Large intestine (tissue), 12 donors: ENCODE measurements around the gene SRMS. TPM values are rescaled to one million over a fixed set of nuclear protein-coding genes. Genes with fewer than 3 reads are reported as not detected.

Experiments used
- DNase-seq, 2 donors: peaks; one replicate each; pipeline versions ENCODE4 v3.0.0 to v3.0.0-alpha.2; 2013
- H3K27ac ChIP-seq: one replicate; pipeline ENCODE4 v1.5.1; 2013; ENCODE audit warnings: low read length
- H3K27me3 ChIP-seq: 2 replicates; pipeline ENCODE4 v1.6.1; 2013; ENCODE audit warnings: low read length; ENCODE audit not compliant: control insufficient read depth, insufficient read depth
- H3K36me3 ChIP-seq: 2 replicates; pipeline ENCODE4 v1.6.1; 2013; ENCODE audit warnings: low read length; ENCODE audit not compliant: control insufficient read depth, insufficient read depth
- H3K4me1 ChIP-seq: one replicate; pipeline ENCODE4 v1.6.1; 2013; ENCODE audit warnings: low read length; ENCODE audit not compliant: control insufficient read depth, insufficient read depth
- H3K4me3 ChIP-seq: one replicate; pipeline ENCODE4 v1.5.1; 2013; ENCODE audit warnings: low read length
- H3K9me3 ChIP-seq: one replicate; pipeline ENCODE4 v1.6.1; 2013; ENCODE audit warnings: mild to moderate bottlenecking, low read depth, low read length, moderate library complexity; ENCODE audit not compliant: control insufficient read depth
- WGBS: methylation state at CpG from one replicate; pipeline ENCODE4 v1.1.5; 2013; ENCODE audit warnings: low lambda C conversion rate; ENCODE audit not compliant: insufficient coverage; 5-methylcytosine and 5-hydroxymethylcytosine counted together
- long read RNA-seq, 11 donors: transcript quantifications; one replicate each; lab custom pipeline, GENCODE V29; 2026
- polyA plus RNA-seq: library from polyadenylated mRNA; unstranded; fragments of 120-200 nt; gene quantifications from one replicate; pipeline ENCODE4 v1.2.1, GENCODE V29; 2013

Gene SRMS, protein sequence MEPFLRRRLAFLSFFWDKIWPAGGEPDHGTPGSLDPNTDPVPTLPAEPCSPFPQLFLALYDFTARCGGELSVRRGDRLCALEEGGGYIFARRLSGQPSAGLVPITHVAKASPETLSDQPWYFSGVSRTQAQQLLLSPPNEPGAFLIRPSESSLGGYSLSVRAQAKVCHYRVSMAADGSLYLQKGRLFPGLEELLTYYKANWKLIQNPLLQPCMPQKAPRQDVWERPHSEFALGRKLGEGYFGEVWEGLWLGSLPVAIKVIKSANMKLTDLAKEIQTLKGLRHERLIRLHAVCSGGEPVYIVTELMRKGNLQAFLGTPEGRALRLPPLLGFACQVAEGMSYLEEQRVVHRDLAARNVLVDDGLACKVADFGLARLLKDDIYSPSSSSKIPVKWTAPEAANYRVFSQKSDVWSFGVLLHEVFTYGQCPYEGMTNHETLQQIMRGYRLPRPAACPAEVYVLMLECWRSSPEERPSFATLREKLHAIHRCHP
- 0.16 TPM for polyA plus RNA-seq
- long read RNA-seq, donor 1: 0 reads
- long read RNA-seq, donor 2: 0 reads
- long read RNA-seq, donor 3: 0 reads
- long read RNA-seq, donor 4: 0 reads
- long read RNA-seq, donor 5: 0 reads
- long read RNA-seq, donor 6: 0 reads
- long read RNA-seq, donor 7: 0 reads
- long read RNA-seq, donor 8: 0 reads
- long read RNA-seq, donor 9: 0 reads
- long read RNA-seq, donor 10: 0 reads
- long read RNA-seq, donor 11: 0 reads

DNA sequence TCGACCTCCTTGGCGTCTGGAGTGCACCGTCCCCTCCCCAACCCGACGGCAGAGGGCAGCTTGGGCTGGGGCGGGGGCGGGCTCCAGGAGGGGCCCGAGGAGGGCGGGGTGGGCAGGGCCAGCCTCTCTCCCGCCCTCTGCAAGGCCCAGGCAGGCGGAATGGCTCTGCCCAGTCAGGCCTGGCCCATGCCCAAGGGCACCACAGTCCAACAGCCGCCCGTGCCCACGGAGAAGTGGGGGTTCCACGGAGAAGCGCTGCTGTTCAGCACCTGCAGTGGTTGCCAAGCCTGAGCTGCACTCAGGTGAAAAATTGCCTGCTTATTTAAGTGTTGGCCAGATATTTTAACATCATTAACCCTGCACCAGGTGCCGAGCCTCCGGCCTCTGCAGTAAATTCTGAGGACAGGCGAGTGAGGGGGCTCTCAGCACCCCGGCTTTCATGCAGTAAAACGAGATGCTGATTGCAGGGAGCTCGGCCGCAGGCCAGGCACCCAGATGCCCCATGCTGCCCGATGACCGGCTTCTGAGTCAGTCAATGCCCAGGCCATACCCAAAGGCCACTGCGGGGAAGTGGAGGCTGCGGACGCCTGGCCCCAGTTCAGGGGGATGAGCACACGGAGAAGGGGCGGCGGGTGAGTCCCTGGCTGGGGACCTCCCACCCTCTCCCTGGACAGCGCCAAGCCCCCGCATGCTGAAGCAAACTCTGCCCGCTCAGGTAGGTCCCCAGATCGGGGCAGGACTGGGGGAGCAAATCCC is at the start of gene SRMS:
Gene SRMS (minus strand): TSS at position 25 of the 756 bp plus-strand sequence. CDS start 286 bp downstream, outside the sequence.
- no peak within 1 kb of the TSS for H3K4me3 ChIP-seq
- H3K9me3 ChIP-seq: peaks cover 2% of the 10 kb centered on the region
- peaks cover 54% of the 10 kb centered on the region for H3K27me3 ChIP-seq
- no peak within 1 kb of the TSS for H3K27ac ChIP-seq
- no peak for DNase-seq
- H3K36me3 ChIP-seq: no peaks in the 10 kb centered on the region
- WGBS: no CpG with 5 or more reads among the region's 35 CpGs
- H3K4me1 ChIP-seq: peaks cover 16% of the 10 kb centered on the region

DNA sequence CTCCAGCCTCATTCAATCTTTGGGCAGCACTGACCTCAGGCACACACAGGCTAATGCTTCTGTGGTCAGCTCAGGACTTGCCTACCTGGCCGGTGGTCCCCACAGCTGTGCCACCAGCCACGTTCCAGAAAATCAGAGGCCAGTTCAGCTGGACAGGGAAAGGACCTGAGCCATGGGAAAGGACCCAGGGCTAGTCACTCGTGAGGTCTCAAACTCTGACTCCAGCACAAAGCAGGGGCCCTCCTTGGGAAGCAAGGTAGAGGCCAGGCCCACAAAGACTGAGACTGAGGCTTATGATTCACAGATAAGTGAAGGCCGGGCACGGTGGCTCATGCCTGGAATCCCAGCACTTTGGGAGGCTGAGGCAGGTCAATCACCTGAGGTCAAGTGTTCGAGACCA is 48.9 kb upstream of the SRMS start:
- Histone ChIP-seq H3K4me1 (no peaks in the 10 kb centered on the region), H3K27me3 (no peaks in the 10 kb centered on the region), H3K9me3 (no peaks in the 10 kb centered on the region), H3K4me3 (no peak overlapping the region), H3K36me3 (peaks cover 68% of the 10 kb centered on the region), H3K27ac (no peak overlapping the region)
- DNase-seq: no peak
- WGBS: no CpG with 5 or more reads among the region's 6 CpGs

DNA sequence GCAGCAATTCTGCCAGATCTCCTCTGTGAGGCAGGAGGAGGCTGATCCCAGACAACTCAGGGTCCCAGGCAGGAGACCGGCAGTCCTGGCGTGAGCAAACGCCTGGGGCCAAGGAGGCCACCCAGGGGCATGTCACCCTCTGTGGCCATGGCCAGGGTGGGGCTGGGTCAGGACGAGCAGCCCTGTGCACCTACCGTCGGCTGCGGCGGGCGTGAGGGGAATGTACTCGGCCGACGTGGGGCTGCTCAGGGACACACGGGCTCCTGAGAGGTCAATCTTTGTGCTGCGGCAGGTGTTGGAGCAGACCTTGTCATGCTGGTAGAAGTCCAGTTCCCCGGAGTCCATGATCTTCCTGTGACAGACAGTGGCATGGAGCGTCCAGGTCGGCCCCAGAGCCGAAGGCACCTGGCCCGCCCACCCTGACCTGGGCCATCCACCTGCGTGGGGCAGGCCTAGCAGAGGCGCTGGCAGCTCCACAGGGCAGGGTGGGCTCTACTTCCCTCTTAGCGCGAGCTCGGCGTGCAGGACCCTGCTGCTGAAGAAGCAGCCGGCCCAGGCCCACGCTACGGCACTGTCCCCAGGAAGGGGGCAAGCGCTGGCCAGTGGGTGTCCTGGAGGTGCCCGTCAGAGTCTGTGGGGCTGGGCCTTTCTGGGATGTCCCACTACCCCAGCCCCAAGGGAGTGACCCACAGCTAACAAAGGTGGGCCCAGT is 48.0 kb upstream of the SRMS start:
- no peak for DNase-seq
- WGBS: no CpG with 5 or more reads among the region's 30 CpGs

DNA sequence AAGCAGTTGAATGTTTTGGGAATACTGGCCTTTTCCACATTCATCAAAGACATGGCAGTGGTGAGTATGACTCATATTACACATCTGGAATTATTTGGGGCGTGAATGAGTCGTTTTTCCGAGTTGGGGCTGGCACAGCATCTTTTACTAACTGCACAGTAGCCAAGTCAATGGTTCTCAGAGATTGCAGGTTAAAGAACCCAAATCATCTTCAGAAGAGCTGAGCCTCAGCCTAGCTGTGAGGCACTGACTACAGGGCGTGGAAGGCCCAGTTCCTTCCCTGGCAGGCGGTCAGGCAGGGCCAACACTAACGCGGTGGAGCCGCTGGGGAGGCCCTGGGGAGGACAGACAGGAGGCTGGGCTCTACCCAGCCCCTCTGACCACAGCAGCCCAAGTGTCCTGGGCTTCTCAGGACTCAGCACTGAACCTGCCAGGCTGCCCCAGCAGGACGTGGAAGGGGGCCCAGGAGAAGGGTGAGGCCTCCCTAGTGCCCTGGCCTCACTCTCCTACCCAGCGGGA is 46.6 kb upstream of the SRMS start:
- no CpG with 5 or more reads among the region's 10 CpGs for whole genome bisulfite sequencing
- no peaks in the 10 kb centered on the region for H3K4me1 ChIP-seq

More for the DNA sequence above, 48.0 kb upstream of the SRMS start:
- Histone ChIP-seq H3K27ac (no peak overlapping the region), H3K9me3 (no peaks in the 10 kb centered on the region), H3K4me3 (no peak overlapping the region), H3K4me1 (no peaks in the 10 kb centered on the region), H3K36me3 (peaks cover 61% of the 10 kb centered on the region), H3K27me3 (no peaks in the 10 kb centered on the region)

DNA sequence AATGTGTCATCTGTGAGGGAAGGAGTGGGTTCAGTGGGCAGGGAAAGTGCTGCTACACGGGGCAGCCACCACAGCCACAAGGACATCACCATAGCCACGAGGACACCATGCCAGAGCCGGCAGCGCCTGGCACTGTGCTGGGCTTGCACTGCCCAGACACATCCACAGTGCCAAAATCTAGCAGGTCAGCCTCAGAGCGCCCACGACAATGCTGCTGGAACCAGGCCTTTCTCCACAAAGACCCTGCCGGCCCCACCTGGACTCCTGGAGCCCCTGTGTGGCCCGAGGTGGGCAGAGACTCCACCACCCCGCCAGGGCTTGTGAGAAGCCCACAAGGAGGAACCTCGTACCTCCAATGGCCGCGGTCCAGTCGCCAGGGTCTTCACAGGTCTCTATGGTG is 45.1 kb upstream of the SRMS start:
- H3K4me3 ChIP-seq: no peak overlapping the region
- H3K27me3 ChIP-seq: no peaks in the 10 kb centered on the region
- H3K27ac ChIP-seq: no peak overlapping the region
- H3K36me3 ChIP-seq: peaks cover 67% of the 10 kb centered on the region
- no CpG with 5 or more reads among the region's 13 CpGs for WGBS
- no peak for DNase-seq
- no peaks in the 10 kb centered on the region for H3K4me1 ChIP-seq
- no peaks in the 10 kb centered on the region for H3K9me3 ChIP-seq

More for the DNA sequence above, 46.6 kb upstream of the SRMS start:
- H3K27ac ChIP-seq: no peak overlapping the region
- H3K9me3 ChIP-seq: no peaks in the 10 kb centered on the region
- no peaks in the 10 kb centered on the region for H3K27me3 ChIP-seq
- no peak overlapping the region for H3K4me3 ChIP-seq
- peaks cover 67% of the 10 kb centered on the region for H3K36me3 ChIP-seq
- no peak for DNase-seq

DNA sequence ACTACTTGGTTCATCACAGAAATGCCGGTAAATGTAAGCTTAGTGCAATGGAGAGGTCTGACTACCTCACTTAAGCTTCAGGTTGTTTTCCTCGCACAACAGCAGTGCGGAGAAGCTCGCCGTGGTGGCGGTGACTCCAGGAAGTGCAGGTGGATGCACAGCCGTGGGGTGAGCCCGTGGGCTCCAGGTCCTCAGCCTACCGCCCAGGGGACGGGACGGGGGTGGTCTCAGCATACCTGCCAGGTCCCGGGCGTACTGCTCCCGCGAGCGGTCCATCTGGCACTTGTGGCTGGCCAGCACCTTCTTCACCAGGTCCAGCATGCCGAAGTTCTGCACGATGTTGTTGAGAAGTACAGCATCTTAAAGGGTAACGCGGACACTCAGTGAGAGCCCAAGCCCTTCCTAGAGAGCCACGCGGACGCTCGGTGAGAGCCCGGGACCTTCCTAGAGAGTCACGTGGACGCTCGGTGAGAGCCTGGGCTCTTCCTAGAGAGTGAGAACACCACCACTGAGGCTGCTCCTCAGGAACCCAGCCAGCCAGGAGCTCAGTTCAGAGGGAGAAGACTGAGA is 44.3 kb upstream of the SRMS start:
- WGBS: no CpG with 5 or more reads among the region's 28 CpGs
- Histone ChIP-seq H3K36me3 (peaks cover 65% of the 10 kb centered on the region), H3K9me3 (no peaks in the 10 kb centered on the region), H3K27ac (no peak overlapping the region), H3K27me3 (no peaks in the 10 kb centered on the region), H3K4me3 (no peak overlapping the region), H3K4me1 (no peaks in the 10 kb centered on the region)
- DNase-seq: no peak

DNA sequence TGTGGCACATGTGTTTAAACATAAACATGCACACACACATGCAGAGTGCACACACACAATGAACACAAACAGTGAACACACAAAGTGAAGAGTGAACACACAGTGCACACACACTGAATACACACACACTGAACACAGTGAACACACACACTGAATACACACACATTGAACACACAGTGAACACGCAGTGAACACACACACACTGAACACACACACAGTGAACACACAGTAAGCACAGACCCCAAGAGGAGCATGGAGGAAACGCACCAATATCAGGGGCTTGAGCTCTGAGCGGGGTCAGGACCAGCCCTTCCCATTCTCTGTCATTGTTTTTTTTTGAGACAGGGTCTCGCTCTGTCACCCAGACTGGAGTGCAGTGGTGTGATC is 43.6 kb upstream of the SRMS start:
- no peak overlapping the region for H3K27ac ChIP-seq
- H3K36me3 ChIP-seq: peaks cover 63% of the 10 kb centered on the region
- no peaks in the 10 kb centered on the region for H3K27me3 ChIP-seq
- WGBS: no CpG with 5 or more reads among the region's 4 CpGs
- H3K4me1 ChIP-seq: no peaks in the 10 kb centered on the region
- no peaks in the 10 kb centered on the region for H3K9me3 ChIP-seq
- no peak overlapping the region for H3K4me3 ChIP-seq
- DNase-seq: no peak

DNA sequence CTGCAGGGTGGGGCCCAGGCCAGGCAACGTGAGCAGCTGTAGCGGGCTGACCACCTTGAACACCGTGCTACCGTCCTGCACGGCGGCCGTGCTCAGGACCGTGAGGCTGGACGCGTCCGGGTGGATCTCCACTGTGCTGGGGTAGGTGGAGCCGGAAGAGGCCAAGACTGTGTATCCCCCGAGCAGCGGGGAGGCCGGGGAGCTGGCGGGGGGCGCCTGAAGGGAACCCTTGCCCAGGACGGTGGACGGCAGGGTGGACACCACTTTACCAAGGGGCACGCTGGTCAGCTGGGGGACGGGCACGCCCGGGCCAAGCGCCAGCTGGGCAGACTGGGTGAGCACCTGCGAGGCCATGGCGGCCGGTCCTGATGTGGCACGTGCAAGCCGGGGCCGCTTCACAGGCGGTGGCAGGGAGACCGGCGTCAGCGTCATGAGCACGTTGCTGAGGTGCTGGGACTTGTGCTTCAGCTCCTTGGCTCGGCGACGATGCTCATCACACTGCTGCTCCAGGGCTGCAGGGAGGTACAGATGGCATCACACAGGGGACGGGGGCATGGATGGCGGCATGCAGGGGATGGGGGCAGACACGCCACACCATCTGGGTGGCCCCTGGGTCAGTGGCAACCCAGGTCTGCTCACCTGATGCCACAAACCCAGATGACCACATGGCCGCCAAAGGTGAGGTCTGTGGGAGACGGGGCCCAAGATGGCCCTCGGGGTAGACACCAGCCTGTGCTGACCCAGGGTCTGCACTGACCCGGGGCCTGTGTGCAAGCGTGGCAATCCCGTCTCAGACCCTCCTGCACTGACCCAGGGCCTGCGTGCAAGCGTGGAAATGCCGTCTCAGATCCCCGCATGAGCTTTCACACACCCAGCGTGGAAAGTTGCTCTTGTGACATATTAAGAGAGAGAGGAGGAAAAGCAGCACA is 42.9 kb upstream of the SRMS start:
- Histone ChIP-seq H3K36me3 (peaks cover 57% of the 10 kb centered on the region), H3K27ac (no peak overlapping the region), H3K4me1 (no peaks in the 10 kb centered on the region), H3K9me3 (no peaks in the 10 kb centered on the region), H3K4me3 (no peak overlapping the region), H3K27me3 (no peaks in the 10 kb centered on the region)
- DNase-seq: no peak
- no CpG with 5 or more reads among the region's 52 CpGs for WGBS
